B cell (primary cell): ENCODE results near the gene PLEKHA5. TPM values are rescaled to one million over a fixed set of nuclear protein-coding genes. Genes with fewer than 3 reads are reported as not detected.

ENCODE experiments used
- ATAC-seq: fragments of 200-7000 bp; cut with Tn5 transposase; one replicate; pipeline ENCODE4 v1.10.0; 2021; ENCODE audit warnings: low read depth, mild to moderate bottlenecking, moderate number of reproducible peaks, moderate library complexity
- CTCF ChIA-PET: fragments of 350-600 bp; sonication (Branson Sonifier 250); formaldehyde crosslinking; loops from one replicate; lab custom pipeline; 2021; ENCODE audit warnings: antibody characterized with exemption, inconsistent platforms; lab: Charles Lee
- POLR2A ChIA-PET: fragments of 350-600 bp; sonication (Branson Sonifier 250); formaldehyde crosslinking; loops from one replicate; lab custom pipeline; 2021; ENCODE audit warnings: antibody characterized with exemption; lab: Charles Lee
- DNase-seq: peaks from one replicate; pipeline ENCODE4 v3.0.0; 2013
- H2AFZ ChIP-seq: 2 replicates; pipeline ENCODE4 v1.6.1; 2012; ENCODE audit warnings: mild to moderate bottlenecking, low read depth, low read length; ENCODE audit not compliant: insufficient read depth, poor library complexity, severe bottlenecking
- H3K27ac ChIP-seq, 2 donors: 1 replicate in 1 of 2; 2 replicates in 1 of 2; pipeline ENCODE4 v1.5.1; 2012 to 2013; ENCODE audit warnings: low read length in 2 of 2, mild to moderate bottlenecking in 2 of 2, moderate library complexity in 1 of 2
- H3K27me3 ChIP-seq, 4 experiments: fragments of 200-600 bp in 1 of 4; sonication (generic) in 1 of 4; replicated peaks in 1 of 4; 1 replicate in 2 of 4; 2 replicates in 2 of 4; pipeline versions ENCODE4 v1.6.1 to v1.7.0; 2013 to 2016; ENCODE audit warnings: low read length in 3 of 4, mild to moderate bottlenecking in 2 of 4, mixed read lengths in 1 of 4, moderate library complexity in 1 of 4; ENCODE audit not compliant: insufficient read depth in 4 of 4, control insufficient read depth in 3 of 4; ENCODE audit errors: control extremely low read depth in 1 of 4
- H3K36me3 ChIP-seq, 2 experiments: replicated peaks in 1 of 2; 1 replicate in 1 of 2; 2 replicates in 1 of 2; pipeline versions ENCODE4 v1.6.1 to v1.7.1; 2013; ENCODE audit warnings: low read length in 1 of 2; ENCODE audit not compliant: insufficient read depth in 2 of 2, control insufficient read depth in 1 of 2; ENCODE audit errors: control extremely low read depth in 1 of 2, extremely low read depth in 1 of 2
- H3K4me1 ChIP-seq, 2 donors: fragments of 200-600 bp in 1 of 2; sonication (generic) in 1 of 2; 1 replicate in 1 of 2; 2 replicates in 1 of 2; pipeline versions ENCODE4 v1.5.1 to v1.6.1; 2013 to 2017; ENCODE audit warnings: low read length in 2 of 2; ENCODE audit not compliant: control insufficient read depth in 2 of 2, insufficient read depth in 2 of 2
- H3K4me2 ChIP-seq: replicated peaks from 2 replicates; pipeline ENCODE3; 2012; ENCODE audit warnings: mild to moderate bottlenecking, low read depth, low read length; ENCODE audit not compliant: poor library complexity, severe bottlenecking
- H3K4me3 ChIP-seq, 5 experiments: fragments of 200-600 bp in 1 of 5; sonication (generic) in 1 of 5; 1 replicate in 3 of 5; 2 replicates in 2 of 5; pipeline versions ENCODE4 v1.5.1 to v1.7.0; 2011 to 2016; ENCODE audit warnings: low read length in 4 of 5, mild to moderate bottlenecking in 4 of 5, low read depth in 2 of 5, control low read depth in 1 of 5, moderate library complexity in 1 of 5; ENCODE audit not compliant: insufficient read depth in 1 of 5; ENCODE audit errors: control extremely low read depth in 1 of 5, extremely low read depth in 1 of 5
- H3K79me2 ChIP-seq: fragments of 200-600 bp; sonication (generic); one replicate; pipeline ENCODE4 v1.6.0; 2016; ENCODE audit warnings: low read length; ENCODE audit not compliant: control insufficient read depth, insufficient read depth
- H3K9ac ChIP-seq: fragments of 200-600 bp; sonication (generic); 2 replicates; pipeline ENCODE4 v1.6.1; 2017; ENCODE audit warnings: mild to moderate bottlenecking, low read length, moderate library complexity
- H3K9me3 ChIP-seq, 3 donors: one replicate each; pipeline versions ENCODE4 v1.6.1 to v1.7.1; 2013; ENCODE audit warnings: low read length in 2 of 3; ENCODE audit not compliant: control insufficient read depth in 2 of 3, insufficient read depth in 1 of 3; ENCODE audit errors: control extremely low read depth in 1 of 3
- H4K20me1 ChIP-seq: 2 replicates; pipeline ENCODE4 v1.6.0; 2012; ENCODE audit warnings: mild to moderate bottlenecking, low read length; ENCODE audit not compliant: insufficient read depth, control insufficient read depth, poor library complexity, severe bottlenecking
- H3K27ac Mint-ChIP-seq: one replicate; pipeline ENCODE4 v1.8.0; 2021; ENCODE audit warnings: mixed read lengths
- H3K27me3 Mint-ChIP-seq: one replicate; pipeline ENCODE4 v1.8.0; 2021; ENCODE audit warnings: mixed read lengths
- H3K4me1 Mint-ChIP-seq: one replicate; pipeline ENCODE4 v1.8.0; 2021; ENCODE audit warnings: mixed read lengths
- H3K4me3 Mint-ChIP-seq: one replicate; pipeline ENCODE4 v1.8.0; 2021; ENCODE audit warnings: mixed read lengths
- H3K9me3 Mint-ChIP-seq: one replicate; pipeline ENCODE4 v1.8.0; 2022; ENCODE audit warnings: mixed read lengths; ENCODE audit not compliant: insufficient read depth
- CTCF ChIP-seq: fragments of 200-600 bp; IDR thresholded peaks from one replicate; pipeline ENCODE4 v1.8.0; 2022; ENCODE audit warnings: antibody characterized with exemption, mild to moderate bottlenecking
- EZH2 ChIP-seq: IDR thresholded peaks from 2 replicates; pipeline ENCODE4 v1.6.1; 2012; ENCODE audit warnings: borderline replicate concordance, low read depth, mild to moderate bottlenecking, moderate library complexity, low read length; ENCODE audit not compliant: insufficient read depth, poor library complexity, severe bottlenecking
- WGBS: methylation state at CpG from one replicate; pipeline ENCODE4 v1.1.5; 2013; ENCODE audit warnings: missing lambda C conversion rate; ENCODE audit not compliant: insufficient coverage; 5-methylcytosine and 5-hydroxymethylcytosine counted together
- intact Hi-C: fragments of 100-400 bp; cut with micrococcal nuclease; formaldehyde crosslinking; loops from one replicate; pipeline ENCODE4 v1.10.0; 2022
- polyA plus RNA-seq: library from polyadenylated mRNA; depleted of rRNA; stranded (reverse); fragments of >200 nt; gene quantifications from 2 replicates; pipeline ENCODE4 v1.2.3, GENCODE V29; 2012
- total RNA-seq, 2 donors: library from RNA; stranded (reverse); fragments of 120-200 nt in 1 of 2; gene quantifications; 1 replicate in 1 of 2; 2 replicates in 1 of 2; pipeline versions ENCODE4 v1.2.3 to v1.2.4, GENCODE V29; 2013 to 2022

Gene PLEKHA5
- total and polyA plus RNA-seq, 2 donors (not counting 1 experiment from before 2014, with no cell fraction given): 0.03 to 0.22 TPM

- Mint-ChIP-seq H3K27ac (no peak overlapping the region), H3K27me3 (no peaks in the 10 kb centered on the region), H3K4me3 (no peak overlapping the region), H3K4me1 (no peaks in the 10 kb centered on the region), H3K9me3 (no peaks in the 10 kb centered on the region)
- Histone ChIP-seq H3K4me1 (no peaks in the 10 kb centered on the region), H3K79me2 (no peaks in the 10 kb centered on the region), H3K27ac (no peak overlapping the region), H3K9me3 (no peaks in the 10 kb centered on the region), H3K9ac (no peak overlapping the region), H3K36me3 (no peaks in the 10 kb centered on the region), H2AFZ (no peak overlapping the region), H3K4me2 (no peak overlapping the region), H4K20me1 (no peaks in the 10 kb centered on the region), H3K27me3 (no peaks in the 10 kb centered on the region), H3K4me3 (no peak overlapping the region)
- TF ChIP-seq CTCF (no peak), EZH2 (no peak)
- ChIA-PET CTCF (no interaction called here), POLR2A (no interaction called here)
- intact Hi-C loops: no loop called here
- ATAC-seq (no peak), DNase-seq (no peak)
Observed at GRCh38 chr12:19148860-19149259, 19.3 kb downstream of the PLEKHA5 start.

- Histone ChIP-seq H3K79me2 (no peaks in the 10 kb centered on the region), H3K27me3 (no peaks in the 10 kb centered on the region), H2AFZ (no peak overlapping the region), H3K9ac (no peak overlapping the region), H4K20me1 (no peaks in the 10 kb centered on the region), H3K4me2 (no peak overlapping the region), H3K4me1 (no peaks in the 10 kb centered on the region), H3K9me3 (no peaks in the 10 kb centered on the region), H3K36me3 (no peaks in the 10 kb centered on the region), H3K4me3 (no peak overlapping the region), H3K27ac (no peak overlapping the region)
- no peak for DNase-seq
- no peak for TF ChIP-seq EZH2
- no peak for TF ChIP-seq CTCF
- POLR2A ChIA-PET: no interaction called here
- Mint-ChIP-seq H3K27me3 (no peaks in the 10 kb centered on the region), H3K4me3 (no peak overlapping the region), H3K4me1 (no peaks in the 10 kb centered on the region), H3K9me3 (no peaks in the 10 kb centered on the region), H3K27ac (no peak overlapping the region)
- CTCF ChIA-PET: no interaction called here
- intact Hi-C loops: no loop called here
- 79% methylated on average over 2 of the region's 2 CpGs for WGBS
- no peak for ATAC-seq
Observed at GRCh38 chr12:19150273-19150900, 20.9 kb downstream of the PLEKHA5 start.
